Measurements from ENCODE around the gene PRDM15.

PRDM15 gene

DNA sequence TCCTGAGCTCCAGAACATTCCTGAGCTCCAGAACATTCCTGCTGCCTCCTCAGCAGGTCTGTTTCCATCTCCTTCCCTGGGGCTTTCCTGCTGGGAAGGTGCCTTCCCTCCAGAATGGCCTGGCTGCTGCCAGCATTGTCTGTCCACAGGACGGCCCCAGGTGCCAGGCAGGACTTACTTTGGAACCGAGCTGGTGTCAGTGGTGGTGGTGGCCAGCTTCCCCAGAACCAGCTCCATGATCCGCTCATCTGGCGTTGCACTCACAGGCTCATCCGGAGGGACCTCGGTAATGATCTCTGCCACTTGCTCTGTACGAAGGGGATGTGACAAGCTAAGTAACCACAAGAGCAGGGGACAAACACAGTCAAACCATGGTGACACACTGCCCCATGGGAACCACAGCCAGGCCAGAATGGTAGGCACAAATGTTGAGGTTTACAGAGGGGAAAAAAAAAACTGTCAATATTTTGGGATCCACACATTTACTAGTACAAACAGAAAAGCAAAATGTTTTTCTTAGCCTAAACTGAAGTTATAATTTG is 41.3 kb downstream of the PRDM15 start:
- DNase-seq, result no peak

DNA sequence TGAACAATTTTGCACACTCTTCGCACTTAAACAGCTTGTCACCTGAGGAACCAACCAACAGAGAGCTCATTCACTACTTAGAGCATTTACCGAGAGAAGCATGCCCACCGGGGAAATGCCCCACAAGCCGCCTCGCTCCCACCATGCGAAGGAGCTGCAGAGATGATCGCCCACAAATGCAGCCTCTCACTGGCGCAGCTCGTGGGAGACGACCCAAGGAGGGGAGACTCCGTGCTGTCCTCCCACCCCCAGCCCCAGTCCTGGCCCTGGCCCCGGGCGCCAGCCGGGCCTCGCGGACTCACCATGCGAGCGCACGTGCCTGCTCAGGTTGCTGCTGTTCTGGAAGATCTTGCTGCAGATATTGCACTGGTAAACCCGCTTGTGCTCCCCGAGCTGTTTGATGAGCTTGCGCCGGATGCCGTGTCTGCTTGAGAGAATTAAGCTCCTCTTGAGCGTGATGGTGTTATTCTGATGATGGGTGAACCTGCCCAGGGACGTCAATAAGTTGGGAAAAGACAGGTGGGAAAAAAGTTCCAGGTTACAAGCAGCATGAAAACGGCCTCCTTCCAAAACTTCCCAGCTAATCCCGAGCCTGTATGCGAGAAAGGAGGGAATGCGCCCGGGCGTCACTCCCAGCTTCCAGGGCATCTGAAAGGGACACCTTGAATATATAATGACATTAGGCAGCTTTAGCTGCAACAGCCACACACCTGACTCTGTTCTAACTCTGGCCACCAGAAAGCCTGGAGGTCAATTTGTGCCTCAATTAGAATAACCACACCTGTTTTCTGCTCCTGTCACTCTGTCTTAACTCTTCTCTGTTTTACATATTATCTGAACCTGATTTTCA is 42.8 kb downstream of the PRDM15 start:
- DNase-seq, result no peak

DNA sequence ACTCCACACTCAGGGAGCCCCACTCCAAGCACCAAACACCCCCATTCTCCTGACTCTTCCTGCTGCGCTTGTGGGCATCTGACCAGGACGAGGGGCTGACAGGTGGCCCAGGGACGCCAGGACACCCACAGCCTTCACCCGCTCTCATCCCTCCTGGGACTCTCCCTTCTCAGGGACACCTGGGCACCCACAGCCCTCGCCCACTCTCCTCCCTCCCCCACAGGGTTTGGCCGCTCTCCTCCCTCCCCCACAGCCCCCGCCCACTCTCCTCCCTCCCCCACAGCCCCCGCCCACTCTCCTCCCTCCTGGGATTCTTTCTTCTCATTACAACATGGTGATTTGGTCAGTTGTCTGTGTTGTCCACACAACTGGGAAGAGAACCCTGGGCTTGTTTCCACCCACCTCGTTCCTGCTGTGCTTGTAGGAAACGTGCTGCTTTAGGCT is 43.4 kb downstream of the PRDM15 start:
- no peak for DNase-seq

DNA sequence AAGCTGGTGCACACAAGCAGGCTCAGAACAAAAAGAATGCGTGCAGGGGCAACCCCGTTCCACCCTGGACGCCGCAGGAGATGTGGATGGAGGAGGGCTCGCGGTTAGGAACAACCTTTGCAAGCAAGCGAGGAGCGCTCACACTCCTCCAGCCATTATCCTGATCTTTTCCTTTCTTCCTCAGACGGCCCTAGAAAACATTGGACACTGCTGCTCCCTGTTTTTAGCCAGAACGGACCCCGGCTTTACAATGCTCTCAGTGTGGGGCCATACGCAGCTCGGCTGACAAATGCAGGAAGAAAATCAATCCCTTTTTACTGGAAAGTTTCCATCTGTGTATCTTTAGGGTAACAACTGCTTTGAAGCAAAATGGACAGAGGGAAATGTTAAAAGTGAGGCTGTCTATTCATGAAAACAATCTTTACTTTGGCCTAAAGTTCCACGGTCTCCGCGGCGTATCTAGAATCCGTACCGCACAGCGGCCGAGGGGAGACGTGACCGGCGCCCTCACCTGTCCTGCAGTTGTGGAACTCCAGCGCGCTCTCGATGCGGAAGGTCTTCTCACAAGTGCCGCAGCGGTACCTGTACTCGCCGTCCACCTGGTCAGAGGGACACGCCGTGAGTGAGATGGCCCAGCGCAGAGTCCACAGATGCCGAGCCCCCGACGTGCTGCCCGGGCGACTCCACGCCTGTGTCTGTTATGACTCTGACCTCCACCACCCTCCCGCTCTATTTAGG is 44.0 kb downstream of the PRDM15 start:
- no peak for DNase-seq

DNA sequence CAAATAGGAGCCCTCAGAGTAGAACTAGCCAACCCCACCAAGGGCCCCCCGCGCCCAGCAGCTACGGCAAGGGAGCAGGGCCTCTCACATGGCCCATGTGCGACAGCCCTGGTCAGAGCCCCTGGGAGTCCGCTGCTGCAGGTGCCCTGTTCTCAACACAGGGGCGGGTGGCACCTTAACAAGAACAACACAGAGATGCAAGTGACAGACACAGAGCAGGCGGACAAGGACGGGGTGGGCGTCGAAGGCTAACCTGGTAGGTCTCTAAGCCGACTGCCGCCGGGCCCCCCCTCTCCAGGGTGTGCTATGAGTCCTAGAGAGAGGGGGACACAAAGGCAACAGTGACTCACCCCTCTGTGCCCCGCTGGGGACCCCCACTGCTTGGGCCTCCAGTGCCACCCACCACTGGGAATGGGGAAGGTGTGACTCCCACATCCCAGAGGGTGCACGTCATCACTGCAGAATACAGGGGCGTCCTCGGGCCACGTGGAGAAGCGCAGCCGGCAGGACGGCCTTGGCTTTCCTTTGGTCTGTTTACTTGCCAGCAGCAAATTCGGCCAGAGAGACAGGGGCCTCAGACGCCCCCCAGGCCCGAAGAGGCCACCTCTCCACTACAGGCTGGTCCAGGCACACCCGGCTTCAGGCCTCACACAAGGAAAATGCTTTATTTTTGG is 44.8 kb downstream of the PRDM15 start:
- DNase-seq, result no peak

DNA sequence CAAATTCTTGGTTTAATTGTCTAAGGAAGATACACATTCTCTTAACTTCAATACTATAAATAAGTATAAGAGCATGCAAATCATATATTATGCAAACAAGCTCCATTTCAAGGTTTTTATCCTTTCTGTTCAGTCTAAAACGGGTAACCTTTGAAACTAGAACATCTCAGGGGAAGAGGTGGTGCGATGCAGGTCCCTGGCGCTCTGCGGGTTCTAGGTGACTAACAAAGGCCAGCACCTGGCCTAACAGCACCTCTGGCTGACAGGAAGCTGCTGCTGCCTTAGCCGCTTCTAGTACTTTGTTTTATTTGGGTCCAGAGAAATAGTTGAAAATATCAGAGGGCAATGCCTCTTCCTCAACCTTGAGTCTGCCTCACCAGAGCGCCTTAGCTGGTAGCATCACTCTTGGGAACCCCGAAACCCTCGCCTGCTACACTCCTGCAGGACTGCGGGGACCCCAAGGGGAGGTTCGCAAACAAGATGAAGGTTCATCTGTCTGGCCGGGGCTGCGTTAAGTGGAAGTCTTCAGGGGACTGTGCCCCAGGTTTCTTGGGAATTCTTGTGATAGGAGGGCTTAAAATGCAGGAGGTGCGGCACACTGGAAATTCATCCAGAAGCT is 45.5 kb downstream of the PRDM15 start:
- DNase-seq, result no peak

DNA sequence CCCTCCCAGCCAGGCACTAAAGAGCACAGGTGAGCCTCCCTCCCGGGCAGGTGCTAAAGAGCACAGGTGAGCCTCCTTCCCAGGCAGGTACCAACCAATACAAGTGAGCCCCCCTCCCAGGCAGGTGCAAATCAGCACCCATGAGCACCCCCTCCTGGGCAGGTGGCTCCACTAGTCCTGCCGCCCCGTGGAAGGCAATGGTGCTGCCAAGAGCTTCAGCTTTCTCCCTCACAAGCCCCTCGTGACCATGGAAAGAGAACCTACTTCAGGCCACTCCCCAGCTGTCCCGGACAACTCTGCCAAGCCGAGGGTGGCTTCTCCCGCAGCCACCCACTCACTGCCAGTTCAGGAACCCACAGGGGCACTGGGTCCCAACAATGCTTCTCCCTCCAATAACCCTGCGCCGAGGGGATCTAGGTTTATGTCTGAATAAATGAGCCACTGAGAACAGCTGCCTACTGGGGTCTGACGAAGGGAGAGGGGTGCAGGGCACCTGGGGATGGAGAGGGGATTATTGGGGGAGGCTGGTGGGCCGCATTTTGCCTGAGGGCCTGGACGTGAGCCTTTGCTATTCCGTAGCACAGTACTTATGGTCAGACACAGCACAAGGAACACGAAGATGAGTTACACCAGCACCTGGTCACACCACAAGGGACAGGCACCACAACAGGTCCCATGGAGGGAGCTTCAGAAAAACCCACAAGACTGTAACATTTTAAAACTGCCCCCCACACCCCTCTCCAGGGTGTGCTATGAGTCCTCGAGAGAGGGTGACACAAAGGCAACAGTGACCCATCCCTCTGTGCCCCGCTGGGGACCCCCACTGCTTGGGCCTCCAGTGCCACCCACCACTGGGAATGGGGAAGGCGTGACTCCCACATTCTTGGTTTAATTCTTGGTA is 46.3 kb downstream of the PRDM15 start:
- DNase-seq, result no peak

DNA sequence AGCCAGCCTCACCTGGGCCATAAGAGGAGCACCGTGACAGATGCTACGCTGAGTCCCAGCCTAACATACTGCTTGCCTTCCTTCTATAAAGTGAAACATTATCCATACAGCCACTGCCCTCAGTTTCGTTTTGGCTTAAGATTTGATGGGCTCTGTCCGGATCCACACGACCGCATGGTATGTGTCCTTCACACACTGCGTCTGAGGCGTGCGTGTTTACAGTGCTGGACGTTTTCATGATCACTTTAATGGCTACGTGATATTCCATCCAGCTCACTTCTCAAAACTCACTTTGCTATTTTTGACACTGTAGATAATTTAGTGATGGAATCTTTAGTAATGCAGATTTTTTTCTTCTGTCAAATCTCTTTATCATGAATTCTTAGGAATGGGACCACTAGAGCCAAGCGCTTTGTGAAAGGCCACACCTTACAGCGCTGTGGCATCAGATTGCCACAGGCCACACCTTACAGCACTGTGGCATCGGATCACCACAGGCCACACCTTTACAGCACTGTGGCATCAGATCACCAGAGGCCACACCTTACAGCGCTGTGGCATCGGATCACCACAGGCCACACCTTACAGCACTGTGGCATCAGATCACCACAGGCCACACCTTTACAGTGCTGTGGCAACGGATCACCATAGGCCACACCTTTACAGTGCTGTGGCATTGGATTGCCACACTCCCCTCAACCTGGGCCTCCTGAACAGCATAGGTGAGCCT is 47.1 kb downstream of the PRDM15 start:
- no peak for DNase-seq

DNA sequence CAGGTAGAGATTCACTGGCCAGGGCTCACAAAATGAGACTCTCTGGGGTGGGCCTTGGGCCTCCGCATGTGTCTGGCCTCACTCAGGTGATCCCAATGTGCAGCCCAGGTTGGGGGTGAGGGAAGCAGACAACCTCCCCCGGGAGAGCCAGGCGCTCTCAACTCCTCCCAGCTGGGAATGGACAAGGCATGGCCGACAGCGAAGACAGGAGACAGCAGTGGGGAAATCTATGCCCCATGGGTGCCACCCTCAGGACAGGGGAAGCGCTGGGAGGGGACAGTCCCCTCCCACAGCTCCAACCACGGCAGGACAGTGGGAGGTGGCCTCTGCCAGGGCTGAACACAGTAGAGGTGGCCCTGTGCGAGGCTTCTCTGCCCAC is 47.7 kb downstream of the PRDM15 start:
- no peak for DNase-seq

DNA sequence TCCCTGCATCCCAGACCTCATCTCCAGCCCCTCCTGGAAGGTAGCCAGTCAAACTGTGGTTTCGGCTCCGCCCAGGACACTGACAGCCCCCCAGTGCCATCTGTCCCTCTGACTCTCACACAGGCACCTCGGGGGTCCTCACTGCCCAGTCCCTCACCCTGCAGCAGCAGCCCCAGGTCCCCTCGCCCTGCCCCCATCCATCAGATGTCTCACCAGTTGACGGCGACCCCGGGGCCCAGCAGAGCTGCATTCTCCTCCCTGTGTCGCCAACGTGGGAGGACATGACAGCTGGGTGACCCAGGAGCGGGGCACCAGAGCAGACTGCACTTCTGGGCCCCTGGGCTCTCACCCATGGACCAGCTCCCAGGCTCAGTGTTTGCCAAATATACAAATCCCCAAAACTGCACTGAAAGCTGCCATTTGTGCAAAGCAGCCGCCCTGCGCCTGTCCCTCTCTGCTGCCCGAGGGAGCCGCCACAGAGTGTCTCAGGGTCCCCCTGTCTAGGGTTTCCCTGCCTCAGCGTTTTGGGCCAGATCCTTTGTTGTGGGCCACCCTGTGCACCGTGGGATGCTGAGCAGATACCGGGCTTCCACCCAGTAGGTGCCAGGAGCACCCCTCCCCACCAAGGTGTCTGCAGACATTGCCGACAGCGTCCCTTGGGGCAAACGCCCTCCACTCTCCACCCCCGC is 48.2 kb downstream of the PRDM15 start:
- DNase-seq, result no peak

DNA sequence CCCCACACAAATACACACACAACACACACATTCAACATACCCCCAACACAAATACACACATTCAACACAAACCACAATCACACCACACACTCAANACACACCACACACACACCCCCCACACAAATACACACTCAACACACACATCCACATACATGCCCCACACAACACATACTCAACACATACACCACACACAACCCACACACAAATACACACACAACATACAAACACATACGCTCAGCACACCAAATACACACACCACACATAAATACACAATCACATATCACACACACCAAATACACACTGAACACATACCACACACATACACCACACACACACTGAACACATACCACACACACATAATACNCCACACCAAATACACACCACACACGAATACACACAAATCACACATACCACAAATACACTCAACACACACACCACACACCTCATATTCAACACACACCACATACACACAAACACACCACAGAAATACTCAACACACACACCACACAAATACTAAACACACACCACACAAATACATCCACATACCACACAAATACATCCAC is 48.9 kb downstream of the PRDM15 start:
- DNase-seq, result no peak

DNA sequence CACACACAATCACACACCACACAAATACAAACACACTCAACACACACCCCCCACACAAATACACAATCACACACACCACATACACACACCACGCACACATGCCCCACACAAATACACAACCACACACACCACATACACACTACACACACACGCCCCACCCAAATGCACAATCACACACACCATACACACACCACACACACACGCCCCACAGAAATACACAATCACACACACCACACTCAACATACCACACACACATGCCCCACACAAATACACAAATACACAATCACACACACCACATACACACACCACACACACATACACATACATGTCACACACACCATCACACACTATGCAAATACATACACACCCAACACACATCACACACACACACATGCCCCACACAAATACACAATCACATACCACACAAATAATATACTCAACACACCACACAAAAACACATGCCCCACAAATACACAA is 50.2 kb downstream of the PRDM15 start:
- DNase-seq, result no peak

DNA sequence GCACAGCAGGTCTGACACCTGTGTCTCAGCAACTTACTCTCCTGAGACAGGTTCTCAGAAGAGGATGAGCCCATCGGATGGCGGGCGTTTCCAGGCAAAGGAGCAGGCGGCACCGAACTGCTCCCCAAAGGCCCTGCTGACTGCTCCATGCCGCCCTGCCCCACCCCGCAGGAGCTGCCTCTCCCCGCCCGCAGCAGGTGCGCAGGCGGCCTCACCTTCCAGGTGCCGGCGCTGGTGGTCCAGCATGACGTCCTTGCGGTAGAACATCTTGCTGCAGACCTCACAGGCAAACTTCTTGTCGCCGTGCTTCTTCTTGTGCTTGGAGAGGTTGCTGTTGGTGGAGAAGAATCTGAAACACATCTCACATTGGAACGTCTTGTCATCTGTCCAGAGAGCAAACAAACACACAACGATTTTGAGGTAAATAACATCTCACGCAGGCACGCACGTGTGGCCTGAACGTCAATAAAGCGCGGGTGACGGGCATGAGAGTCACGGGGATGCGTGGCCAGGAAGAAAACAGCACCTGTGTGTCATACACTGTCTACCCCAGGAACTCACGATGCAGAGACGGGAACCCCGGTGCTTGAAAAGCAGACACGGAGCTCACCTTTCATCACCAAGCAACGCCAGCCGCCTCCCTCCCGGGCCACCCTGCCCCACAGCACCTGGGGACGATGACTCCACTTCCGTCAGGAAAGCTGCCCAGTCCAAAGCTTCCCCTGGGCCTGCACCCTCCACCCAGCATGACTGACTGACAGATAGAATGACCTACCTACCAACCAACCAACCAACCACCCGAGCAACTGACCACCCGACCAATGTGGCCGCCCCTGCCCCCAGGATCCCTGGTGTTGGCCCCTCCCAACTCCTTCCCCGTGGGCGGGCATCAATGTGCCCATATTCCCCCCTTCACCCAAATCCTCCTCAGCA is 50.9 kb downstream of the PRDM15 start:
- DNase-seq, result no peak

DNA sequence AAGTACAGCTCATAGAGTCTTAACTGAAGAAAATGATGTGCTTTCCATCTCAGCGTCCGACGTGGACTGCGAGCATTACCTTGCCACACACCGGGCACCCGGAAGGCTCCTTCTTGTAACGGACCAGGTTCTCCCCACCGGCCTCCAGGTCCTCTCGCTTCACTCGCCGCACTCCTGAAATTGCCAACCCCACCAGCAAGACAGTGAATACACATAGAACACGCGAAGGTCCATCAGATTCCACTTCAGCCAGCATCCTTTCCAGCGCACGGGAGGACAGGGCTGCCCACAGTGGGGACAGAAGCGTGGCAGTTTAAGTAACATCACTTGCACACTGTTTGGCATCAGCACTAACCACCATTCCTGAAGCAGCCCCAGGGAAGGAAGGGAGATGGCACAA is 53.3 kb downstream of the PRDM15 start:
- no peak for DNase-seq

DNA sequence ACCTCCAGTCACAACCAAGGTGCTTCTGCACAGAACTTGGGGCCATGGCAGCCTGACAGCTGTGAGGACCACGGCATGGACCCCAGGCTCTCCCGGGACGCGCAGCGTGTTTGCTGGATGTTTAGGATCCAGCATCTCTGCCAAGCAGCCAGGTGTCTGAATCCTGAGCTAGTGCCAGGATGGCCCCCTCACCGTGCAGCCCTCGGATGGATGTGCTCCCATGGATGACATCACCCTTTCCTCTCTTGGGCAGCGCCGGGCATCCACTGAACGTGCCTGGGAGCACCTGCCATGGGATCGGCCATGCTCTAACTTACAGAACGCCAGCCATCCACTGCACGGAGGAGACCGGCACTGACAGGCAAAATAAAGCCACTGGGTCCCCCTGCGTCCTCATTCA is 53.9 kb downstream of the PRDM15 start:
- DNase-seq, result no peak

DNA sequence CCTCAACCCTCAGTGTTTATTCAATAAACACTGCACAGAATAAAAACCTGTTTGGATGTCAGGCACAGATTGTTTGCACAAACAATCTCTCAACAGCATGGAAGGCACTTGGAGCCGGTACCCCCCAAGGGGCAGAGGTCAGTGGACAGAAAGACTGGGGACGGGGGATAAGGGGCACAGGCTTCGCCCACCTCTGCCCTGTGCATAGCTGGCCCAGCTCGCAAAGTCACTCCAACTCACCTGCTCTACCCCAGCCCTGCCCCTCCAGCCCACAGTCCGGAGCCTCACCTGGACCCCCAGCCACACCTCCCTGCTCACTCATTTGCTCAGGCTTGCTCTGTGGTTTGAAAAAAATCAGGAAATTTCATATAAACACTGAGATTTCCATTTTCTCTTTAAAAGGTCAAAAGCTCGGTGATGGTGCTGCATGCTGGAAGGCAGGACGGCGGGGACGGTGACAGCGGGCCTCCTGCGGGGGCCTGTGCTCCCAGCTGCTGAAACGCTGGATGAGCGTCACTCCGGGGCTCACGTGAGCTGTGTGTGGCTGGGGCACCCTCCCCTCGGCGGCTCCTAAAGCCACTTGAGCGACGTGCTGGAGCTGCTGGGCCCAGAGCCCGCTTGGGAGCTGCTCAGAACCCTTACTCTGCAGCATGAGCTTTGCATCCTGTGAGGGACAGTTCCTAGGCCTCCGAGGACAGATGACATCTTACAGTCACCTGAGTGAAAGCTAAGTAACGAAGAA is 54.5 kb downstream of the PRDM15 start:
- no peak for DNase-seq

DNA sequence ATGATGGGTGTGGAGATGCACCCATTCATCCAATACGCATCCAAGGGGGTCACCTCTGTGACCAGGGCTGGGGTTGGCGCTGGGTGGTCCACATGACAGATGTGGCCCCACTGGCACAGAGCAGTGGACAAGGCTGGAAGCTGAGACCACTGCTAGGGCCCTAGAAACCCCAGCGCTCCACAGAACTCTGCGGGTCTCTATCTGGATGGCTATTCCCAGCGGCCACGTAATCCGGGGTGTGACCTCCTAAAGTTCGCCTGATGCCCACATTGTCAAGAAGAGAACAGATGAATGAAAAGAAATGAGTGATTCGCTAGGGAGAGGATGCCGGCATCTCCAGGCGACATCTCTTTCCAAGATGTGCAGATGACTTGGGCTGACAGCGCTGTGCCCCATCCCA is 55.2 kb downstream of the PRDM15 start:
- DNase-seq, result no peak

DNA sequence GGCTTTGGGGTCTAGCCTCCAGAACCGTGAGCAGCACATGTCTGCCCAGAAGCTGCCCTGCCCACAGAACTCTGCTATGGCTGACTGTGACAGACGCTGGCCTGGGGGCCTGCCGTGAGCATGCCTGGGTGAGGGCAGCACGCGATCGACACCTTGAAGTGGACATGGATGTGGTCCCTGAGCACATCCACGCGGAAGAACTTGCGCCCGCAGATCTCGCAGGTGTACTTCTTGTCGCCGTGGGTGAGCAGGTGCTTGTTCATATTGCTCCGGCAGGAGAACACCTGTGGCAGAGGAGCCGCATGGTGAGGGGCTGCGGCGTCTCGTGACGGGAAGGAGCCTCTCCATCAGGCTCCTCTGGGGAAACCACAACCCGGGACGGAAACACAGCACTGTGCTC is 56.0 kb downstream of the PRDM15 start:
- DNase-seq, result no peak
